CMK (cell line): Measurements from ENCODE around the gene TEX48.

ENCODE experiments used
- DNase-seq: peaks from one replicate; pipeline ENCODE4 v3.0.0-alpha.2; 2010; ENCODE audit warnings: low read depth

TEX48 gene

DNA sequence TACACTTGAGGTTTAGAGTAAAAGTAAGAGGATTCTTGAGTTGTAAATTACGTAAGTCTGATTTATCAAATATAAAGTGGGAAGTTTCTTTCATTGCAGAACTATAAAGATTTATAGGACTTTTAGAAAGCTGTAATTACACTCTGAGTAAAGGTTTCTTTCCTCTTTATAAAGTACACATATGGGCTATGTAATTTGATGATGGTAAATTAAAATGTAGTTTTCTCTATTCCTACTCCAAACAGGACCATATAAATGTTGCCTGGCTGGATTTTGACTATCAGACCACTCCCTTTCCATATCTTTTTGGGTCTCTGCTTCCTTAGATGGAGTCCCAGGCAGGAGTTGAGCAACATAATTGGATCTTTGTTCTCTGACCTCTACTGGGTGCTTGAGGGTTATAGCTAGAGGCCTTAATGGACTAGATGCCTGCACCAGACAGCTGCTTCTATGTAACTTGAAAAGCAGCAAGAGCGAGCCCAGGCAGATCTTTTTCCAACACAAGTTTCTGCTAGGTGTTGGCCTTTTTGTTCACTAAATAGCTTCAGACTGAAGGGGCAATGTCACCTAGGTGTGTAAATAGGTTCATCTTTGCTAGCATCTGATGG is 11.4 kb upstream of the TEX48 start:
- DNase-seq, result no peak

DNA sequence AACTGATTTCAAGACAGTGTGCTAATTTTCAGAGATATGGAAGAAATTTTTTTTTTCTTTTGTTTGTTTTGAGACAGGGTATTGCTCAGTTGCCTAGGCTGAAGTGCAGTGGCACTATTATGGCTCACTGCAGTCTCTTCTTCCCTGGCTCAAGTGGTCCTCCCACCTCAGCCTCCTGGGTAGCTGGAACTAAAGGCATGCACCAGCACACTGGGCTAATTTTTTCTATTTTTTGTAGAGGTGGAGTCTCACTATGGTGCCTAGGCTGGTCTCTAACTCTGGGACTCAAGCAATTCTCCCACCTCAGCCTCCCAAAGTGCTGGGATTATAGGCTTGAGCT is 9.9 kb upstream of the TEX48 start:
- no peak for DNase-seq

DNA sequence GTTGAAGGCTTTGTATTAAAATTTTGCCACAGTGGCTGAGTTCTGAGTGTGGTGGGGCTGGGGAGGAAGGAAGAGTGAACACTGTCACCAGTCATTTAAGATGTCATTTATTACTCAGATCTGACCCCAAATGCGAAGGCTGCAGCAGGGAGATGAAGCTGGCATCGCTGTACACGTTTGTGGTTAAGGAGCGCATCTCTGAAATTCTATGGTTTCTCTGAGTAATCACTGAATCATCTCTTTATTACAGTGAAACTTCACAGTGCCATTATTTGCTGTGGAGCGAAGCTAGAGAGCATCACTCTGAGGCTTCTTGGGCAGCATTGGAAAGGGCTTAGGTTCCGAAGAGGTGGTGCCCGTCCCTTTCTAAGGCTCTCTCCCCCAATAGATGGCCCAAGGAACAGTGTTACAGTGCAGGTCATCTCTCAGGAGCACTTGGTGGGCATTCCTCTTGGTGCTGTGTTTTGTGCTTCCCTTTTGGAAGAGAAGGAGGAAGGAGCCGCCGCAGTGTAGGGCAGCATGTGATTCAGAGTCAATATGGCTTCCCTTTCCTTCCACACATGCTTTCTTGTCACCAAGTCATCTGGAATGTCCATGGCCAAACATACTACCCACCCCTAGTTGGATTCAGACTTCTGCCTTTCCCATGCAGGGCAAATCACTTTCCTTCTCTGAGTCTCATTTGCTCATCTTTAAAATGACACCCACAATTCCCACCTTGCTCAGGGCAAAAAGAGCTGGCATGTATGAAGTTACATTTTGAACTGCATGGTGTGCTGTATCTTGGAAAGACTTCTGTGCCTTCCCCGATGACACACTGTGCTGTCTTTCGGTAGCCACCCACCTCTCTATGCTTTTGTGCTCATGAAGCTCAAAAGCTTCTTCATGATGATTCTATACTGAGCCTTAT is 9.3 kb upstream of the TEX48 start:
- DNase-seq, result no peak

DNA sequence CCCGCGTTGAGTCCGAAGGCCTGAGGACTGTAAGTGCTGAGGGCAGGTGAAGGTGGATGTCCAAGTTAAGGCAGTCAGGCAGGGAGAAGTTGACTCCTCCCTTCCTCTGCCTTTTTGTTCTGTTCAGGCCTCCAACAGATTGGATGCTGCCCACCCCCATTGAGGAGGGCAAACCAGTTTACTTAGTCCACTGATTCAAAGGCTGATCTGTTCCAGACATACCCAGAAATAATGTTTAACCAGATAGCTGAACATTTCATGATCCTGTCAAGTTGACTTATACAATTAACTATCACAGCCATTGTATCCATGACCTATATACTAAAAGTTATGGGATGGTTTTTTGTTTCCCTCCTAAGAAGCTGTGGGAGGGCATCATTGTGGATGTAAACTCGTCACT is 8.3 kb upstream of the TEX48 start:
- DNase-seq, result no peak

DNA sequence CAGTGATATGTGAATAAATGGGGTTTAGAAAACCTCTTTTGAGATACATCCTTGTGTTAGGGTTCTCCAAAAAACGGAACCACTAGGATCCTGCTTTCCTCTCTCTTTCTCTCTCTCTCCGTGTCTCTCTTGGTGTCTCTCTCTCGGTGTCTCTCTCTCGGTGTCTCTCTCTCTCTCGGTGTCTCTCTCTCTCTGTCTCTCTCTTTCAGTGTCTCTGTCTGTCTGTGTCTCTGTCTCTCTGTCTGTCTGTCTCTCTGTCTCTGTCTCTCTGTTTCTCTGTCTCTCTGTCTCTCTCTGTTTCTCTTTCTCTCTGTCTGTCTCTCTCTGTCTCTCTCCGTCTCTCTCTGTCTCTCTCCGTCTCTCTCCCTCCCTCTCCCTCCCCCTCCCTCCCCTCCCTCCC is 7.8 kb upstream of the TEX48 start:
- DNase-seq, result no peak

DNA sequence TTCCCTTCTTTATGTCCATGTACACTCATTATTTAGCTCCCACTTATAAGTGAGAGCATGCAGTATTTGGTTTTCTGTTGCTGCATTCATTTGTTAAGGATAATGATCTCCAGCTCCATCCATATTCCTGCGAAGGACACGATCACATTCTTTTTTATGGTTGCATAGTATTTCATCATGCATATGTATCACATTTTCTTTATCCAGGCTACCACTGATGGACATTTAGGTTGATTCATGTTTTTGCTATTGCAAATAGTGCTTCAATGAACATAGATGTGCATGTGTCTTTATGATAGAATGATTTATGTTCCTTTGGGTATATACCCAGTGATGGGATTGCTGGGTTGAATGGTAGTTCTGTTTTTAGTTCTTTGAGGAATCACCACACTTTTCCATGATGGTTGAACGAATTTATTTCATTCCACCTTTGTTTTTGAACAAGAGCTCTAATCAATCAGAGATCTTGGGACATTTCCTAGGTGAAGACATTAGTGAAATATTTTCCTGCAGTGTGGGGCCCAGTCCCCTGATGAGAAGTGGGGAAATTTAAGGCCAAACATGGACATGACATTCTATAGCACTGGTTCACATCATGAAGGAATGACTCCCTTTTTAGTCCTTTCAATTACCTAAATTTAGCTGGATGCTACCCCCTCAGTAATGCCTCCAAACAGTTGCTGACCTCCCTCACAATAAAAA is 7.1 kb upstream of the TEX48 start:
- DNase-seq, result no peak

DNA sequence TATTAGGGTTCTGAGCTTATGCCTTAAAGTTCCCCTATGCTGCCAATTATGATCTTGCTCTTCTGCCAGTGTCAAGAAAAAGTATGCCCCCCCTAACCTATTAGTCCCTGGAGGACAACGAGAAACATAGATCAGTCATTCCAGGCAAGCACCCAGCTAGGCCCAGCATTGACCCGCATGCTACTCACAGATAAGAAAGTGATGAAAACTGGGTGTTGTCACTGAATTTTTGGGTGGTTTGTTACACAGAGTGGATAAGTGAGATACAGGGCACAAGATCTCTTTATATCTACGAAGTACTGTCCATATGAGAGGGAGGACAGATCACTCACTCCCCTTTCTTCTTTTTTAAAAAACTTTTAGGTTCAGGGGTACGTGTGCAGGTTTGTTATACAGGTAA is 6.4 kb upstream of the TEX48 start:
- DNase-seq, result no peak

DNA sequence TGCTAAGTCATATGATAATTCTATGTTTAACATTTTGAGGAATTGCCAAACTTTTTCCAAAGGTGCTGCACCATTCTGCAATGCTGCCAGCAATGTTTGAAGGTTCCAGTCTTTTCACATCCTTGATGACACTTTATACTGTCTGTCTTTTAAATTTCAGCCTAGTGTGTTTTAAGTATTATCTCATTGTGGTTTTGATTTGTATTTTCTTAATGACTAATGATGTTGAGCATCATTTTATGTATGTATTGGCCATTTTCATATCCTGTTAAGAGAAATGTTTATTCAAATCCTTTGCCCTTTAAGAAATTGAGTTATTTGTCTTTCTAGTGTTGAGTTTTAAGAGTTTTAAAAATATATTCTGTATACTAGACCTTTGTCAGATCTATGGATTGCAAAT is 5.0 kb upstream of the TEX48 start:
- no peak for DNase-seq

DNA sequence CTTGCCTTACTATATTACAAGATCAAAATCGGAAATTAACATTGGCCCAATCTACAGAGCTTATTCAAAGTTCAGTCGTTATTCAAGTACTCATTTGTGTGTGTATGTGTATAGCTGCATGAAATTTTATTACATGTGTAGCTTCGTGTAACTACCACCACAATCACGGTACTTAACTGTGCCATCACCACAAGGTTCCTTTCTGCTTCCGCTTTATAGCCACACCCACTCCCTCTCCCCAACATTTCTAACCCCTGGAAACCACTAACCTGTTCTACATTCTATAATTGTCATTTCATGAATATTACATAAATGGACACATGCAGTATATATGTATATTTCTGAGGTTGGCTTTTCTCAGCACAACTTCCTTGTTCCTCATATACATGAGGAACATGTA is 4.0 kb upstream of the TEX48 start:
- DNase-seq, result no peak

DNA sequence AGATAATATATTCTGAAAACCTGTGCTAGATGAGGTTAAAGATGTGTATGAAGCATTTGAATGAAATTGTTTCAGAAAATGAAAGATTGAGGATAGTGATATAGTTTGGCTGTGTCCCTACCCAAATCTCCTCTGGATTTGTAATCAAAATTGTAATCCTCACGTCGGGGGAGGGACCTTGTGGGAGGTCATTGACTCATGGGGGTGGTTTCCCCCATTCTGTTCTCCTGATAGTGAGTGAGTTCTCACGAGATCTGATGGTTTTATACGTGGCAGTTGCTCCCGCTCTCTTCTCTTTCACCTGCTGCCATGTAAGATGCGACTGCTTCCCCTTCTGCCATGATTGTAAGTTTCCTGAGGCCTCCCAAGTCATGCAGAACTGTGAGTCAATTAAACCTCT is 2.0 kb upstream of the TEX48 start:
- DNase-seq, result no peak

DNA sequence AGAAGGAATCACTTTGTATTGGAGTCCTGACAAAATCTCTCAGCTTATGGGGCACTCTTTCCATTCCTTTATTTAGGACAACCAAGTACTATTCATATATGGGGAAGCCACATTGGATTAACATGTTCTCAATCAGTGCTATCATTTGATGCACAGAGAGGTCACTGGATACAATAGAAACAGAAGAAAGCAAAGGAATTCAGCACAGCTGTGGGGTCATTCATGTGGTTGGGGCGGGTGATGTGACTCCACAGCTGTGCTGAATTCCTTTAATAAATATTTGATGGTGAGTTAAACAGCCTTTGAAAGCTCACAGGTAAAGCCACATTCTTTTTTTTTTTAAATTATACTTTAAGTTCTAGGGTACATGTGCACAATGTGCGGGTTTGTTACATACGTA is 854 bp upstream of the TEX48 start:
- DNase-seq, result no peak

DNA sequence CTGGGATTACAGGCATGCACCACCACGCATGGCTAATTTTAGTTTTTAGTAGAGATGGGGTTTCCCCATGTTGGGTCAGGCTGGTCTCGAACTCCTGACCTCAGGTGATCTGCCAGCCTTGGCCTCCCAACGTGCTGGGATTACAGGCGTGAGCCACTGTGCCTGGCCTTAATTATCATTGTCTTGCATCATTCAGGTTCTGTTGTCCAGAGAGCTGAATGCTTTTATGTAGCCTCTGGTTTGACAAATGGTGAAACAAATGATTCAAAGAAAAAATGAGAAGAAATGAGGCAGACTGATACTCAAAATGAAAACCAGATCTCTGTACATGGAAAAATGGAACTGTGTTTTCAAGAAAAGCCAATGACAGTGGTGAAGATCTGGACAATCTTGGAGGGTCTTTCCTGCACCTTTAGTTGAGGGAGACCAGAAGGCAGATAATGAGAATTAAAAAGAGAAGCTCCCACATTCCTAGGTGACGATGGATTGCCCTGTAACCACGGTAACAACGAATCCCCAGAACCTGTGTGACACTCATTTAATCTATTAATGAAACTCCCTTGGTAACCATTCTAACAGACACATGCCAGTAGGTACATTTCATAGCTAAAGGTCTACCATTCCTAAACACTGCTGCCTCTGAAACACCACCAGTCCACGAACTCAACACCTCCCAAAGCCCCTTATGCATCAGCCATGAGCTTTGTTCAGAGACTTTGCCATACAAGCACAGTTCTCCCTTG is 1.6 kb downstream of the TEX48 start:
- no peak for DNase-seq

DNA sequence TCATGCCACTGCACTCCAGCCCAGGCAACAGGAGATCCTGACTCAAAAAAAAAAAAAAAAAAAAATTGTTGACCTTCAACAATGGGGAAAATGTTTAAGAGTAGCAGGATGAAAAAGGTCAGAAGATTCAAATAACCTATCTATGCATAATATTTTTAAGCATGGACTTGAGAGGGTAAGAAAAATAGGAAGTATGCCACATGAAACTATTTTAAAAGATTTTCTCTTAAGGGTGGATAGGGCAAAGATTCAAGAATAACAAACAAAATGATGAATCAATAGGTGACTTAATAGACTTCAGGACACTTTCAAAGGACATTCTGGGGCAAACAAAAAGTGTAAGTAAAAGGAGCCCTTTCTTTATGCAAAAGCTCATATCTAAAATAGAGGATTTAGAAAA is 3.2 kb downstream of the TEX48 start:
- no peak for DNase-seq

DNA sequence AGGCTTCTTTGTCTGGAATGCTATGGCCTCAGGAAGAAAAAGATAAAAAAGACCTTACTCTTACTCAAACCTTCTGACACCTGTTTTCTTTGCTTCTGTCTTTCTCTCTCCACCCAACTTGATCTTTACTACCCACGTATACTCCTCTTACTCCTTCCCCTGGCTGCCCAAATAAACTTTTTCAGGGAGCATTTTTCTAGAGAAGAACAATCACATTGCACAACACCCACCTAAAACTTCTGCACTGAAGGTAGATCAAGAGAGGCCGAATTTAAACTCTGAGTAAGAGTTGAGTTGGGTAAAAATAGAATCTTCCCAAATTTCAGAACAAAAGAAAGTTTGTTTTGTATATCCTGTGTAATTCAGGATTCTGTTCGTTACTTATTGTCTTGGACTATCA is 3.9 kb downstream of the TEX48 start:
- DNase-seq, result no peak

DNA sequence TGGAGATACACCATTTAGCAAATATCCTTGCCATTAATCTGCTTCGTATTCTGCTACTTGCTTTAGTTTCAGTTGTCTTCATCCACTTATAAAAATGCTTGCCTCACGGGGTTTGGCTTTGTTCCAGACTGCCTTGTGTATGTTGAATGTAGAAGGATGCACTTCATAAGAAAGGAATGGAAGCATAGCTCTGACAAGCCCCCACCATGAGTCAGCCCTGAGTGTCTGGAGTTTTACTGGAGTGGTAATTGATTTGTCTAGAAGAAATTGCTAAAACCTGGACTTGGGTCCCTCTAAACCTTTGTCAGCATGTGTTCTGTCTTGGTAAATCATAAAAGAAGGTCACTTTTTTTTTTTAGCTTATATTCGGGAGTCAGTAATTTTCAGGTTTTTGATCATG is 4.6 kb downstream of the TEX48 start:
- DNase-seq, result no peak

DNA sequence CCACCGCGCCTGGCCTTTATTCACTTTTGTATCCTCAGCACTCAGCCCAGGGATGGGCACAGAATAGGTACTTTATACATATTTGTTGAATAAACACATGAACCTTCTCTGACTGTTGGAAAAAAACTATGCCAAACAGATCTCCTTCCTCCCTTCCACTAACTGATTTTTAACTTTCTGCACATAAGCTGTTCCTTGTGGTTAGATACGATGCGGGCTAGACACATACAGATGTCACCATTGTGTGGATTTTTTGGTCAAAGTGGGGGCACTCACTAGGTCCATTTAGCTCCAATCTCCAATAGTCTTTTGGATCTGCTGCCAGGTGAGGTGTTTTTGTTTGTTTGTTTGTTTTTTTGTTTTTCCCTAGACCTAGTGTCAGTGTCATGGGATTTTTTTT is 5.1 kb downstream of the TEX48 start:
- DNase-seq, result no peak

DNA sequence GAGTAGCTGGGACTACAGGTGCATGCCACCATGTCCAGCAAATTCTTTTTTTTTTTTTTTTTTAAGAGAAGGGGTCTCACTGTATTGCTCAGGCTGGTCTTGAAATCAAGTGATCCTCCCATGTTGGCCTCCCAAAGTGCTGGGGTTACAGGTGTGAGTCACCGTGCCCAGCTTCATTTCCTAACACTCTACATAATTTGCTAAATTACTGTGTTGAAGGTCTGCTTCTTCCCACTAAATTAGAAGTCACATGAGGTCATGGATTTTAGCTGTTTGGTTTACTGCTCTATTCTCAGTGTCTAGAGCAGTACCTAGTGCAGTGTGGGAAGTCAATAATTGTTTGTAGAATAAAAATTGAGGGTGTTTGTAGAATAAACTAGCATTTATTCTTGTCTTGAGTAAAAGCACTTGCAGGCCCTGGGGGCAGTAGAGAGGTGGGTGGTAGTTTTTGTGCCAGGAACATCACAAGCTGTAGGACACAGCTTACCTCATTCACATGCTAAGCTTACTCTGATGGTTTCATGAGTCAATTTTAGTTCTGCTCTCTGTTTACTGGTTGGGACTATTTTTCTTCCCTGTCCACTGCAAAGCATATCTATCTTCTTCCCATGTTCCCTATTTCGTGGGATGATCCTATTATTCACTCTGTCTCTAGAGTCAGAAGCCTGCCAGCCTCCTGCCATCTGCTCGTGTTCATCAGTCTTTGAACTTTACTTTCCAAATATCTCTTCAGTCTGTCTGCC is 7.0 kb downstream of the TEX48 start:
- no peak for DNase-seq

DNA sequence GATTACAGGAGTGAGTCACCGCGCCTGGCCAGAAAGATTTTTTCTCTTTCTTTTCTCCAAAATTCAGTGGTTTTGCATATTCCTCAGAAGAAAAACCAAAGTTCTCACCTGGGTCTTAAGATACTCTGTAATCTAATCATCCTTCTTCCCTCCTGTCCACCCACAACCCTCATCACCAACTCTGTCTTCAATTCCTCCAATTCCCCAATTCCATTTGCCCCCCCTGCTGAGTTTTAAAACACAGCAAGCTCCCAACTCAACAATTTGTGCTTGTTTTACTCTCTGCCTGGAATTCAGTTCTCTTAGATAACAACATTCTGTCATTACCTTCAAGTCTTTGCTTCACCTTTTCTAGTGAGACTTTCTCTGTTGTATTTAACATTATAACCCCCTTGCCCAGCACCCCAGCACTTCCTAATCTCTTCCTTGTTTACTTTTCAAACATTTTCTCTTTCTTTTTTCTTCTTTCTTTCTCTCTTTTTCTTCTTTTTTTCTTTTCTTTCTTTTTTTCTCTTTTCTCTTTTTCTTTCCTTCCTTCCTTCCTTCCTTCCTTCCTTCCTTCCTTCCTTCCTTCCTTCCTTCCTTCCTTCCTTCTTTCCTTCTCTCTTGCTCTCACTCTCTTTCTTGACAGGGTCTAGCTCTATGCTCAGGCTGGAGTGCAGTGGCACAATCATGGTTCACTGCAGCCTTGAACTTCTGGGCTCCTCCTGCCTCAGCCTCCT is 7.8 kb downstream of the TEX48 start:
- no peak for DNase-seq

DNA sequence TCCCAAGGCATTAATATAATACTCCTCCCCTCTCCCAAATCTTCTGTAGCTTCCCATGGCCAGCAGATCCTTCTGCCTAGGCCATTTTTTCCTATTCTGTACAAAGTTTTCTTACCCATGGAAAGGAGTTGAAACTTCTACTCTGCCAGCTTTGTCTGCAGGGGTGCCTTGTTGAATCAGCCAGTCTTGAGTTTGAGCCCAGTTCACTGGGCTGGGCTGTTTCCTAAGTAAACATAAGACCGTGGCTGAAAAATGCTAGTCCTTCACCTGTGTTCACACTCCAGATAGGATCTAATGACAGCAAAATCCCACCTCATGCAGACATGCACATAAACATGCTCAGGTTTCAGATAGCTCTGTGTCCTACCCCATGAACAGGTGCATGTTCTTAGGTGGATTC is 10.4 kb downstream of the TEX48 start:
- no peak for DNase-seq

DNA sequence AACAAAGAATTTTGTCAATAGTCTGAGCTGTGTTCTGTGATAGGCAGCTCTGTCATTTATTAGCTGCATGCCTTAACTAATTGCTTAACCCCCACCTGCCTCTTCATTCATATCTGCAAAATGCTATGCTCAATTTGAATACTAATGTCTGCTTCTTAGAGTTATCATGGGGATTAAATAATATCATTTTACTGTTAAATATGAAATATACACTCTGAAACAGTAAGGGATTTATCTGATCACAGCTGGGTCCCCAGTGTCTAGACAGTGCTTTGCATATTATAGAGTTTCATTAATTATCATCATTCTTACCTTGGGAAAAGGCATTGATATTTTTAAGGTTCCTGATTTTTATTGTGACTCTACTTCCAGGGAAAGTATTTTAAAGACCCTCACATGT is 12.0 kb downstream of the TEX48 start:
- DNase-seq, result no peak

DNA sequence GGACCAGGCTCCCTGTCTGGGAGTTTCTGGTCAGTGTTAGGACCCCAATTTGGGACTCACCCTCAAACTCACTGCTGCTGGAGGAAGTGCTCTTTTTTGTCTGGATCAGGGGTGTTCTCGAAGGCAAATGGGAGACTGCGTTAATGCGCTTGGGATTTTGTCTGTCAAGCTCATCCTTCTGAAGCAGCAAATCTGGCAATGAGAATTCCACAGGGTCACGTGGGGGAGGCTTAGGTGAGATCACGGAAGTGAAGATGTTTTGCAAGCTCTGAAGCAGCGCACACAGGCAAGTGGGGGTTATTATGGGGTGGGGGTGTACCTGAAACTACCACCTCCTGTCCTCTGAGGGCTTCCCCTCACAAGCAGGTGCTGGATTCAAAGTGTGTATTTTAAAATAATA is 13.8 kb downstream of the TEX48 start:
- no peak for DNase-seq
